HEK293 (cell line): ENCODE data around the gene NACA2.
"Not testable (repeated sequence)": the region's sequence is repeated elsewhere in the genome, so short reads cannot be mapped to it uniquely, and the experiment has no call there.

ENCODE experiments used
- CTCF ChIA-PET: fragments of 350-600 bp; formaldehyde crosslinking; extraction: SDS; loops from one replicate; lab custom pipeline; 2021; ENCODE audit warnings: antibody characterized with exemption; lab: Yijun Ruan, JAX
- POLR2A ChIA-PET: fragments of 300-600 bp; formaldehyde crosslinking; extraction: SDS; loops from one replicate; lab custom pipeline; 2020; ENCODE audit warnings: antibody characterized with exemption, inconsistent platforms; lab: Yijun Ruan, JAX
- H3K27ac ChIP-seq: fragments of 200-500 bp; sonication (Bioruptor generic); 2 replicates; pipeline ENCODE4 v1.5.1; 2014; ENCODE audit warnings: low read depth, low read length, control low read depth, inconsistent platforms; ENCODE audit errors: extremely low read depth
- H3K36me3 ChIP-seq, 2 experiments: fragments of 200-500 bp in 1 of 2; sonication (Bioruptor generic) in 1 of 2; 1 replicate in 1 of 2; 2 replicates in 1 of 2; pipeline ENCODE4 v1.5.1; 2014 to 2017; ENCODE audit warnings: inconsistent platforms in 2 of 2, low read length in 2 of 2; ENCODE audit not compliant: control insufficient read depth in 2 of 2, insufficient read depth in 1 of 2
- H3K4me1 ChIP-seq: fragments of 200-500 bp; sonication (Bioruptor generic); 2 replicates; pipeline ENCODE4 v1.5.1; 2014; ENCODE audit warnings: mild to moderate bottlenecking, low read length, inconsistent platforms; ENCODE audit not compliant: control insufficient read depth, insufficient read depth
- H3K4me3 ChIP-seq: 2 replicates; pipeline ENCODE4 v1.5.1; 2011; ENCODE audit warnings: low read depth, mild to moderate bottlenecking, control low read depth, low read length, moderate library complexity
- H3K9me3 ChIP-seq: fragments of 200-500 bp; sonication (Bioruptor generic); 2 replicates; pipeline ENCODE4 v1.5.1; 2014; ENCODE audit warnings: low read depth, low read length, inconsistent platforms; ENCODE audit not compliant: control insufficient read depth, insufficient read depth
- GFI1B ChIP-seq: fragments of 450-650 bp; formaldehyde crosslinking; IDR thresholded peaks from 2 replicates; pipeline ENCODE4 v1.5.1; 2016; ENCODE audit warnings: missing biosample characterization, missing genetic modification characterization
- SALL2 ChIP-seq: fragments of 450-650 bp; formaldehyde crosslinking; IDR thresholded peaks from 2 replicates; pipeline ENCODE4 v1.5.0; 2017; ENCODE audit warnings: missing biosample characterization, mild to moderate bottlenecking, missing genetic modification characterization, borderline replicate concordance
- SP2 ChIP-seq: fragments of 450-650 bp; formaldehyde crosslinking; IDR thresholded peaks from 2 replicates; pipeline ENCODE4 v1.5.1; 2016; ENCODE audit warnings: missing biosample characterization, missing genetic modification characterization
- ZBTB10 ChIP-seq: fragments of 450-650 bp; formaldehyde crosslinking; IDR thresholded peaks from 2 replicates; pipeline ENCODE4 v1.5.1; 2016; ENCODE audit warnings: missing biosample characterization, missing genetic modification characterization
- ZNF146 ChIP-seq: fragments of 450-650 bp; formaldehyde crosslinking; IDR thresholded peaks from 2 replicates; pipeline ENCODE4 v1.5.1; 2016; ENCODE audit warnings: missing biosample characterization, missing genetic modification characterization
- ZNF155 ChIP-seq: fragments of 450-650 bp; formaldehyde crosslinking; IDR thresholded peaks from 2 replicates; pipeline ENCODE4 v1.5.1; 2016; ENCODE audit warnings: missing biosample characterization, missing genetic modification characterization
- ZNF239 ChIP-seq: fragments of 450-650 bp; formaldehyde crosslinking; IDR thresholded peaks from 2 replicates; pipeline ENCODE4 v1.5.1; 2016; ENCODE audit warnings: missing biosample characterization, missing genetic modification characterization
- ZNF398 ChIP-seq: fragments of 450-650 bp; formaldehyde crosslinking; IDR thresholded peaks from 2 replicates; pipeline ENCODE4 v1.5.1; 2017; ENCODE audit warnings: missing biosample characterization, missing genetic modification characterization
- ZNF48 ChIP-seq: fragments of 450-650 bp; formaldehyde crosslinking; IDR thresholded peaks from 2 replicates; pipeline ENCODE4 v1.5.1; 2016; ENCODE audit warnings: missing biosample characterization, missing genetic modification characterization
- ZNF544 ChIP-seq: fragments of 450-650 bp; formaldehyde crosslinking; IDR thresholded peaks from 2 replicates; pipeline ENCODE4 v1.5.0; 2017; ENCODE audit warnings: missing biosample characterization, missing genetic modification characterization
- ZNF560 ChIP-seq: fragments of 450-650 bp; formaldehyde crosslinking; IDR thresholded peaks from 2 replicates; pipeline ENCODE4 v1.5.1; 2017; ENCODE audit warnings: missing biosample characterization, missing genetic modification characterization, borderline replicate concordance
- ZNF629 ChIP-seq: fragments of 450-650 bp; formaldehyde crosslinking; IDR thresholded peaks from 2 replicates; pipeline ENCODE4 v1.5.1; 2017; ENCODE audit warnings: missing biosample characterization, missing genetic modification characterization
- ZNF747 ChIP-seq: fragments of 450-650 bp; formaldehyde crosslinking; IDR thresholded peaks from 2 replicates; pipeline ENCODE4 v1.5.1; 2016; ENCODE audit warnings: missing biosample characterization, missing genetic modification characterization
- ZNF777 ChIP-seq: fragments of 450-650 bp; formaldehyde crosslinking; IDR thresholded peaks from 2 replicates; pipeline ENCODE4 v1.5.1; 2017; ENCODE audit warnings: missing biosample characterization, missing genetic modification characterization, borderline replicate concordance
- ZNF785 ChIP-seq: fragments of 450-650 bp; formaldehyde crosslinking; IDR thresholded peaks from 2 replicates; pipeline ENCODE4 v1.5.1; 2016; ENCODE audit warnings: missing biosample characterization, missing genetic modification characterization
- ZNF830 ChIP-seq: fragments of 450-650 bp; IDR thresholded peaks from 2 replicates; pipeline ENCODE4 v1.5.0; 2018; ENCODE audit warnings: missing biosample characterization, missing genetic modification characterization, low read depth, mild to moderate bottlenecking, moderate library complexity
- ZSCAN16 ChIP-seq: fragments of 450-650 bp; formaldehyde crosslinking; IDR thresholded peaks from 2 replicates; pipeline ENCODE4 v1.5.1; 2016; ENCODE audit warnings: missing biosample characterization, missing genetic modification characterization
- ZSCAN4 ChIP-seq: fragments of 450-650 bp; formaldehyde crosslinking; IDR thresholded peaks from 2 replicates; pipeline ENCODE4 v1.5.1; 2017; ENCODE audit warnings: missing biosample characterization, missing genetic modification characterization
- TF ChIP-seq, protein P1 (sequence below): fragments of 450-650 bp; formaldehyde crosslinking; IDR thresholded peaks from 2 replicates; pipeline ENCODE4 v1.5.1; 2016; ENCODE audit warnings: missing biosample characterization, missing genetic modification characterization
- TF ChIP-seq, protein P2 (sequence below): fragments of 450-650 bp; formaldehyde crosslinking; IDR thresholded peaks from 2 replicates; pipeline ENCODE4; 2016; ENCODE audit warnings: missing biosample characterization, missing genetic modification characterization
- TF ChIP-seq, protein P3 (sequence below): fragments of 450-650 bp; formaldehyde crosslinking; IDR thresholded peaks from 2 replicates; pipeline ENCODE4 v1.5.1; 2016; ENCODE audit warnings: missing biosample characterization, missing genetic modification characterization
- TF ChIP-seq, protein P4 (sequence below): fragments of 450-650 bp; formaldehyde crosslinking; IDR thresholded peaks from 2 replicates; pipeline ENCODE4 v1.5.1; 2016; ENCODE audit warnings: missing biosample characterization, missing genetic modification characterization, borderline replicate concordance

The NACA2 gene

DNA sequence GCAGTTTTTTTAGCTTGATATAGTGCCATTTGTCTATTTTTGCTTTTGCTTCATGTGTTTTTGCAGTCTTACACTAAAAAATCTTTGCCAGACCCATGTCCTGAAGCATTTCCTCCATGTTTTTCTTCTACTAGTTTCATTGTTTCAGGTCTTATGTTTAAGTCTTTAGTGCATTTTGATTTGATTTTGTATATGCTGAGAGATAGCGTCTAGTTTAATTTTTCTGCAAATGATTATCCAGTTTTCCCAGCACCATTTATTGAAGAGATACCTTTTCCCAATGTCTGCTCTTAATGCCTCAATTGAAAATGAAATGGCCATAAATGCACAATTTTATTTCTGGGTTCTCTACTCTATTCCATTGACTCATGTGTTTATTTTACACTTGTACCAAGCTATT lies 40.8 kb upstream of the NACA2 start:
- ChIA-PET CTCF (interaction anchor here (0.7 to 2.1 kb wide), 4 partner anchors 10 to 232 kb away, joined by 3 to 8 read pairs (median 6); no protein-coding TSS in a partner anchor), POLR2A (no interaction called here)
- Histone ChIP-seq H3K36me3 (no peaks in the 10 kb centered on the region), H3K27ac (no peak overlapping the region), H3K4me1 (no peaks in the 10 kb centered on the region), H3K4me3 (no peak overlapping the region), H3K9me3 (no peaks in the 10 kb centered on the region; the same call in 1 of the 2 replicates)
- no peak for TF ChIP-seq ZNF48
- TF ChIP-seq ZNF239 = no peak
- no peak for TF ChIP-seq ZNF785 (tag by site-specific recombination)
- TF ChIP-seq ZBTB10 = no peak
- TF ChIP-seq ZNF629 (tag by site-specific recombination) = no peak
- TF ChIP-seq, protein P1, sequence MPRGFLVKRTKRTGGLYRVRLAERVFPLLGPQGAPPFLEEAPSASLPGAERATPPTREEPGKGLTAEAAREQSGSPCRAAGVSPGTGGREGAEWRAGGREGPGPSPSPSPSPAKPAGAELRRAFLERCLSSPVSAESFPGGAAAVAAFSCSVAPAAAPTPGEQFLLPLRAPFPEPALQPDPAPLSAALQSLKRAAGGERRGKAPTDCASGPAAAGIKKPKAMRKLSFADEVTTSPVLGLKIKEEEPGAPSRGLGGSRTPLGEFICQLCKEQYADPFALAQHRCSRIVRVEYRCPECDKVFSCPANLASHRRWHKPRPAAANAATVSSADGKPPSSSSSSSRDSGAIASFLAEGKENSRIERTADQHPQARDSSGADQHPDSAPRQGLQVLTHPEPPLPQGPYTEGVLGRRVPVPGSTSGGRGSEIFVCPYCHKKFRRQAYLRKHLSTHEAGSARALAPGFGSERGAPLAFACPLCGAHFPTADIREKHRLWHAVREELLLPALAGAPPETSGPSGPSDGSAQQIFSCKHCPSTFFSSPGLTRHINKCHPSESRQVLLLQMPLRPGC = no peak
- TF ChIP-seq, protein P2, sequence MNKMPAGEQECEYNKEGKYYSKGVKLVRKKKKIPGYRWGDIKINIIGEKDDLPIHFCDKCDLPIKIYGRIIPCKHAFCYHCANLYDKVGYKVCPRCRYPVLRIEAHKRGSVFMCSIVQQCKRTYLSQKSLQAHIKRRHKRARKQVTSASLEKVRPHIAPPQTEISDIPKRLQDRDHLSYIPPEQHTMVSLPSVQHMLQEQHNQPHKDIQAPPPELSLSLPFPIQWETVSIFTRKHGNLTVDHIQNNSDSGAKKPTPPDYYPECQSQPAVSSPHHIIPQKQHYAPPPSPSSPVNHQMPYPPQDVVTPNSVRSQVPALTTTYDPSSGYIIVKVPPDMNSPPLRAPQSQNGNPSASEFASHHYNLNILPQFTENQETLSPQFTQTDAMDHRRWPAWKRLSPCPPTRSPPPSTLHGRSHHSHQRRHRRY = no peak
- no peak for TF ChIP-seq ZSCAN4
- TF ChIP-seq ZNF747 (tag by site-specific recombination) = no peak
- TF ChIP-seq, protein P3, sequence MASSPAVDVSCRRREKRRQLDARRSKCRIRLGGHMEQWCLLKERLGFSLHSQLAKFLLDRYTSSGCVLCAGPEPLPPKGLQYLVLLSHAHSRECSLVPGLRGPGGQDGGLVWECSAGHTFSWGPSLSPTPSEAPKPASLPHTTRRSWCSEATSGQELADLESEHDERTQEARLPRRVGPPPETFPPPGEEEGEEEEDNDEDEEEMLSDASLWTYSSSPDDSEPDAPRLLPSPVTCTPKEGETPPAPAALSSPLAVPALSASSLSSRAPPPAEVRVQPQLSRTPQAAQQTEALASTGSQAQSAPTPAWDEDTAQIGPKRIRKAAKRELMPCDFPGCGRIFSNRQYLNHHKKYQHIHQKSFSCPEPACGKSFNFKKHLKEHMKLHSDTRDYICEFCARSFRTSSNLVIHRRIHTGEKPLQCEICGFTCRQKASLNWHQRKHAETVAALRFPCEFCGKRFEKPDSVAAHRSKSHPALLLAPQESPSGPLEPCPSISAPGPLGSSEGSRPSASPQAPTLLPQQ = no peak
- TF ChIP-seq ZNF777 (tag by site-specific recombination) = no peak
- TF ChIP-seq GFI1B = no peak
- no peak for TF ChIP-seq ZNF155
- no peak for TF ChIP-seq ZNF146 (tag by site-specific recombination)

- H3K36me3 ChIP-seq, H3K4me1 ChIP-seq, H3K9me3 ChIP-seq, H3K4me3 ChIP-seq, POLR2A ChIA-PET, H3K27ac ChIP-seq: not testable (repeated sequence)
- CTCF ChIA-PET = interaction anchor here (0.6 kb wide), 1 partner anchor 114 kb away, joined by 4 read pairs; no protein-coding TSS in a partner anchor
Observed at GRCh38 chr17:61628158-61628557, 37.1 kb upstream of the NACA2 start.

- Histone ChIP-seq H3K4me3 (no peak overlapping the region), H3K4me1 (no peaks in the 10 kb centered on the region), H3K27ac (no peak overlapping the region), H3K9me3 (no peaks in the 10 kb centered on the region), H3K36me3 (no peaks in the 10 kb centered on the region)
- ChIA-PET POLR2A (no interaction called here), CTCF (no interaction called here)
- TF ChIP-seq ZNF560 (tag by site-specific recombination) = no peak
- TF ChIP-seq ZNF544 = no peak
- no peak for TF ChIP-seq SP2
- TF ChIP-seq ZNF398 (tag by site-specific recombination) = no peak
- TF ChIP-seq ZSCAN16 (tag by site-specific recombination) = no peak
- no peak for TF ChIP-seq ZNF830
- TF ChIP-seq SALL2 (tag by site-specific recombination) = no peak
- TF ChIP-seq, protein P4, sequence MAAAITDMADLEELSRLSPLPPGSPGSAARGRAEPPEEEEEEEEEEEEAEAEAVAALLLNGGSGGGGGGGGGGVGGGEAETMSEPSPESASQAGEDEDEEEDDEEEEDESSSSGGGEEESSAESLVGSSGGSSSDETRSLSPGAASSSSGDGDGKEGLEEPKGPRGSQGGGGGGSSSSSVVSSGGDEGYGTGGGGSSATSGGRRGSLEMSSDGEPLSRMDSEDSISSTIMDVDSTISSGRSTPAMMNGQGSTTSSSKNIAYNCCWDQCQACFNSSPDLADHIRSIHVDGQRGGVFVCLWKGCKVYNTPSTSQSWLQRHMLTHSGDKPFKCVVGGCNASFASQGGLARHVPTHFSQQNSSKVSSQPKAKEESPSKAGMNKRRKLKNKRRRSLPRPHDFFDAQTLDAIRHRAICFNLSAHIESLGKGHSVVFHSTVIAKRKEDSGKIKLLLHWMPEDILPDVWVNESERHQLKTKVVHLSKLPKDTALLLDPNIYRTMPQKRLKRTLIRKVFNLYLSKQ (tag by site-specific recombination) = no peak
Observed at GRCh38 chr17:61627658-61628057, 36.6 kb upstream of the NACA2 start.
